HG03460 (cell line): ENCODE measurements around the gene C18orf63.

ENCODE experiments used
- ATAC-seq: cut with Tn5 transposase; IDR thresholded peaks from one replicate; pipeline ENCODE4 v1.9.1; 2021; ENCODE audit not compliant: unreplicated experiment

Gene C18orf63

DNA sequence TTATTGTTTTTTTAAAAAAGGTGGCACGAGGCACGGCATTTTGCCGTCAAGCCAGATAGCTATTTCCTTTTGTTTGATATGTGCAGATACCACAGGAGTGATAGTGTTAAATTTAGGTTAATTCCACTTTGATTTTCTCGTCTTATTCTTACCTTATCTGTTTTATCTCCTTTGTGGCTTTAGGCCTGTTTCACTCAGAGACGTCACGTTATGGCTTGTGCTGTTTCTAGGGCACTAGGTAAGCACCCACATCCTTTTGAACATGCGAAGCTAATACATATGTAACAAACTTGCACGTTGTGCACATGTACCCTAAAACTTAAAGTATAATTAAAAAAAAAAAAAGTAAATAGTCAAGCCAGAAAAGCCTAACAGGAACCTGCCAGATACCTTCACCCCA is 57.8 kb downstream of the C18orf63 start:
- ATAC-seq = no peak

DNA sequence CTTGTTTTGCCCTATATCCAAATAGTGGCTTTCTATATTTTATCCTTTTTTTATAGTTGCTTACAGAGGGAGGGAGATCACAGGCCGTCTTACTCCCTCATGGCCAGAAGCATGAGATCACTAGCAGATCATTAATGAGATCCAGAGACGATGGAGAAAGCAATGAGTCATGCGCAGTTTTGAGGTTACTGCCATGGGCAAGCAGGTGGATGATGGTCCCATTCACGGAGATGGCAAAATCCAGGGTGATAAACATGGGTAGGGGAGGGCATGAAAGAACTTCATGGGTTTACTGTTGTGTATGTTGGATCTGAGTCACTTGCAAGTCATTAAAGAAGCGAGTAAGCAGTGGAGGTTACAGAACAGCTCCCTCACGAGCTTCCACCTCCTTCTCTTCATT is 60.4 kb downstream of the C18orf63 start:
- no peak for ATAC-seq

DNA sequence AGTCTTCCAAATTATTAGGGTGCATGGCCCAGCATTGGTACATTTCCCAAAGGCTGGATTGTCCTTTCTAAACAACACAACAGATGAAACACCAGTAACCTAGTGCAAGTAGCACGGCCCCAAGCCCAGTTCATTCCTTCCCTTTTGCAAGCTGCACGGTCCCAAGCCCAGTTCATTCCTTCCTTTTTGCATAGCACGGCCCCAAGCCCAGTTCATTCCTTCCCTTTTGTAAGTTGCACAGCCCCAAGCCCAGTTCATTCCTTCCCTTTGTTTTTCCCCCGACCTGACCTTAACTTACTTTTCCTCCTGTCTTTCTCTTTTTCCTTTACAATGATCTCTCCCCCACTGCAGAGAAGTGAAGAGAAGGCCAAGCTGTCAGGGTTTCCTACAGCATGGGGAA is 60.9 kb downstream of the C18orf63 start:
- ATAC-seq = no peak

DNA sequence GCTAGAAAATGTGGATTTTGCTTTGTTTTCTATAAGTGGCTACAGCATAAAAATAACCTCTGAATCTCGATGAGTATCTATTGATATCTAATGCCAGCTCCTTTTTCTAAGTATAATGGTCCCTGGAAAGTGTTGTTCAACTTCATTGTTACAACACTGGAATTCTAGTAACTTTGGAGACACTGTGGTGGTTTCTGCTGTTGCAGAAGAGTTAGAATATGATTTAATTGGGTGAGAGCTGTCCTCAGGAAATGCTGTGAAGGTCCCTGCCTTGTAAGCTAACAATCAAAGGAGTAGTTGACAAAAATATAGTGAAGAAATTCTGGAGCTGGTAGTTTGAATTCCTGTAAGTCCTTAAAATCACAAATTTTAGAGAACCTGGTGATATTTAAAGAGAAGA is 62.1 kb downstream of the C18orf63 start:
- no peak for ATAC-seq

DNA sequence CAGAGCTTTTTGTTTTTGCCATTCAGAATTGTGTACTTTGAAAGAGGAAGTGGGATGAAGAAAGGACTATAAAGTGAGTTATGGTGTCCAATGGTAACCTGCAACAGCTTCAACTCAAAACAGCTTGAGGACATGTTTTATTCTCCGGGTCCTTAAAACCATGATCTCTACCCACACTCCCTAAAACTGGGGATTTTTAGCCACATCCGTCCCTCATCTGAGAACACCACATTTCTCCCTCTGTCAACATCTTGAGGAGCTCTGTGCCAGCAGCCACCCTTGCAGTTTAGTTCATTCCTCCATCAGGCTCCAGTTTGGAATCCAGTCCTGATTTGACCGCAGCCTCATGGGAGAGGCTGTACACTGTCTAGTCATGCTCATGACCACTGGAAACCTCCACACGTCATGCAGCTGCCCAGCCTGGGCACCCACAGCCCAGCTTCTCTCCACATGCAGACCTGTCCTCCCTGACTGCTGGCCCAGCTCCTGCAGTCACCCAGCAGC is 62.6 kb downstream of the C18orf63 start:
- no peak for ATAC-seq

DNA sequence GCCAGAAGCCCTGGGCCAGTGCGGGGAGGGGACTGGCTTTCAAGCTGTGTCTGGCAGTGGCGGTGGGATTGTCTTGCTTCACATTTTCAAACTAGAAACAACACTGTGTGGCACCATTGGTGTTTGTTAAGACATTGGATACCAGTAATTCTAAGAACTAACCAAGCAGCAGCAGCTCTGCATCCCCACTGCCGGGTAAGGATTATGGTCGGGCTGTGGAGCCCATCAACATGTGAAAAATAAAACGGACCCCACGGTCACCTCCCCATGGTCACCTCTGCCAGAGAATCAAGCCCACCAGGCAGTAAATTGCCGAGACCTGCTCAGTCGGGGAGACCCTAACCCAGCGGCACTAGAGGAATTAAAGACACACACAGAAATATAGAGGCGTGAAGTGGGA is 65.3 kb downstream of the C18orf63 start:
- no peak for ATAC-seq

DNA sequence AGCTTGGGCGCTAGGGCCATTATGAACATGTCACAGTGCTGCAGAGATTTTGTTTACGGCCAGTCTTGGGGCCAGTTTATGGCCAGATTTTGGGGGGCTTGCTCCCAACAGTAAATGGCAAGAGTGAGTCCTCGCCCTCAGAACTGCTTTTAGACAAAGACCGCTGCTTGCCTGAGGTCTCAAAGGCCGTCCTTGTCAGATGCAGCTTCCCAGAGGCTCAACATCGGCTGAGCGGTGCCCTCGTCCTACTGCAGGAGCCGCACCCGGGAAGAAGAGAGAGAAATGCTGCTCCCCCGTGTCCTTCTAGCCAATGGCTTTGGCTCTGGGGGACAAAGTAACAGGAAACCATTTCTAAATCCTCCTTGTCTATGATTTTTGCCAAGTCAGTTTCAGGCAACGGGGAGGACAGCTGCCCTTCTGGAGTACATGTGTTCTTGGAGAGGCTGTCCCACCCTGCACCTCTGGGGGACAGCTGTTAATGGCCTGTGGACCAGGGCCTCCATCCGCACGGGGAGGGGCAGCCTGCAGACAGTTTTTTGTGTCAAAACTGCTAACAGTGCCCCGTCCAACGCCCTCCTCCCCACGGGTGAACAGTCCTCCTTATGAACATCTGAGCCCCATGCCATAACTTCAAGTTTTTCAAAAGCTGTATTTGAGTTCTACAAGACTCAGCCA is 66.1 kb downstream of the C18orf63 start:
- ATAC-seq = no peak

DNA sequence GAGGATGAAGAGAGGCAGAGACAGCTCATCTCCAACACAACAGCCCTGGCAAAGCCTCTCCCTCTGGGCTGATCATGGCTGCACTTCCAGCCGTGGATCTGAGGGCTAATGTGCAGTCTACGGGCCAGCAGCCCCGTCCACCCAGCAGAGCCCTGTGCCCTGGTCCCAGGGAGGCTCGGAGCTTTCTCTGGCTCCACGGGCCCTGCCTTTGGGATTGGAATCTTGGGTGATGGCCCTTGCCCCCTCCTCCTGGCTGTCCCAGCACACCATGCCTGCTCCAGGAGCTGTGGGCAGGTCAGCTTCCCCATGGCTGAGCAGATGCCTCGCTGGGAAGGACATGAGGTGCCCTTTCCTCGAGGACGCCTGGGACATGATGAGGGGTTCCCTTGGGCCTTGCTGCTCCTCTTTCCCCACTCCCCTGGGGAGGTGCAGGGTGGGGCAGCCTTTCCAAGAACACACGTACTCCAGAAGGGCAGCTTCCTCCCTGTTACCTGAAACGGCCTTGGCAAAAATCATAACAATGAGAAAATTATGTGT is 66.9 kb downstream of the C18orf63 start:
- ATAC-seq = no peak

DNA sequence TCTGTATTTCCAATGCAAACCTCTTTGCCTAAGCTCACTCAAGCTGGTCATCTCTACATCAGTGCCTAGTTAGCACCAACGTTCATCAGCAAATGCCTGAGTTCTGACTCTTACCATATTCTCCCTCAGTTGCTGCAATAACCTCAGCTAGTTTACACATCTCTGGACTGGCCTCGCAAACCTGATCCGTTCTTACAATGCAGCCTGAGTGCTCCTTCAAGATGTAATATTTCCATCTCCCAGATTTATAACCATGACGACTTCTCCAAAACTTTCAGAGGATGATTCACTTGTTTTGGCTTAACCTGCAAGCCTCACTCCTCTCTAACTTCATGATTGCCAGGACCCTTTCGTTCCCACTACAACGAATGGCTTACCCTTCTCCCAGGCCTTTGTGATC is 71.7 kb downstream of the C18orf63 start:
- ATAC-seq = no peak

DNA sequence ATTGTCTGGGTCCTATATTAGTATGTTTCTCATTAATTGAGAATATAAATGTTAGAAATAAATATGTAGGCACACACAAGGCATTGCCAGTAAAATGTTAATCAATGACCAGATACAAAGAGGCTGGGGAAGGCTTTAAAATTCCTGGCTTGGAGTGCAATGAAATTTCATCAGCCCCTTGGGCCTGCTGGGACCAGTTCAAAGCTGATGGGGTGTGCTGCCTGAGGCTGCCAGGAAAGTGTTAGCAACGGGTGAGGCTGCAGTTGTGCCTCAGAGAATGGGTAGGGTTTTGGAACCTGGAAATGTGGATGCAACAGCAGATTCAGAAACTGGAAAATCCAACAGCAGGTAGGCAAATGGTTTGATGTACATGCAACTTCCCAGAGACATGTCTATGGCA is 72.6 kb downstream of the C18orf63 start:
- no peak for ATAC-seq

DNA sequence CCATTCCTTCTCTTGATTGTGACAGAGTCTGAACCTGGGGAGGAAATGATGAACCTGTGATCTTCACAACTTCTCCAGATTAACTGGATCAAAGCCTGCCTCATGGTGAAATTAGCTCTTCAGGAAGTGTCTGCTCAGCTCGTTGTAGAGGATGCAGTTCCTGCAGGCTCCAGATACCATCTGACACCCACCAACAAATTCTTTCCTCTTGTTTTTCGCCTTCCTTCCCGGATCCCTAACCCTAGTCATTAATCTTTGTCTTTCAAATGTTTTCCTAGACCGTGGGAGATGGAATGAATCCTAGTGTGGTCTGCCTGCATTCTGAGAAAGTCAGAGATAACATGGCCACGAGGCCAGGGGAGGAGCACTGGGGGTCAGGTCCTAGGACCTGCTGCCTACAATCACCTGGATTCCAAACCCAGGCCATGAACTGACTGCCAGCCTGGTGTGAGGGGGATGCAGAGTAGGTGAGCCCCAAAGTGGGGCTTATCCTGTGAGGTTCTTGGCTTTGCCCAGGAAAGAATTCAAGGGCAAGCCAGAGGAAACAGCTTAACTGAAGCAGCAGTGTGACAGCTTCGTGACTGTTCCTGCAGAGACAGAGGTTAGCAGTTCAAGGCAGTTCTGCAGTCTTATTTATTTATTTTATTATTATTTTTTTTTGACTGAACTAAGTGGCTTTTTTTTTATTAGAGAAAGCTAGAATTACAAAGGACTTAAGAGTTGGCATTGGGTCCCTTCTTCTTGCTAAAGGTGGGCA is 73.7 kb downstream of the C18orf63 start:
- ATAC-seq = no peak

DNA sequence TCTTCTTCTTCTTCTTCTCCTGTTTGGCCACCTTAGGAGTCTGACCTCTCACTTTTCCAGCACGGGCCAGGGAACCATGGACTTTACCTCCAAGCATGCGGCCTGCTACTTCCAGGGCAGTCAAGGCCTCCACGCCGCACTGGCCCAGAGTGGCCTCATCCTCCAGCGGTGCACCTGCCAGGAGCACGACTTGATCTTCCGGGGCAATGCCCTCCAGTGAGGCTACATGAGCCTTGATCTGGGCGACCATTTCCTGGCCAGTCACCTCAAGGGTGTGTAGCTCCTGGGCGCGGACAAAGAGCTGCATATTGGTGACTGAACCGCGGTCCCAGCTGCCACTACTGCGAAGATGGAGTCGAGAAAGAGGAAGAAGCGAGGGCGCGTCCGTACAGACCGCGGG is 74.4 kb downstream of the C18orf63 start:
- no peak for ATAC-seq

DNA sequence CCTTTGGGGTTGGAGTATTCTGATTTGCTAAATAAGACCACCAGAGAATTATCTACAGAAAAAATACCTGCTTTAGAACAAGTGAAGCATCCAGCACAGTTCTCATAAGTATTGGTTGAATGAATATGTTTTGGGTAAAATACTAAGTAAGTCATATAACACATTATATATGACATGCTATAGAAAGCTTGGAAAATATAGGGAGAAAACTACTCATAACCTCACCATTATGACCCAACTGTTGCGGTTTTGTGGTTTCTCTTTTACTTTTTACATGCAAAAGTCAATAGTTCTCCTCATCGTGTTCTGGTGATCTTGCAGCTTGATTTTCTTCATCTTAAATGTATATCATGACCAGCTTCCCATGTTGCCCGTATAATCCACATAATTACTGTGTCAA is 75.3 kb downstream of the C18orf63 start:
- no peak for ATAC-seq

DNA sequence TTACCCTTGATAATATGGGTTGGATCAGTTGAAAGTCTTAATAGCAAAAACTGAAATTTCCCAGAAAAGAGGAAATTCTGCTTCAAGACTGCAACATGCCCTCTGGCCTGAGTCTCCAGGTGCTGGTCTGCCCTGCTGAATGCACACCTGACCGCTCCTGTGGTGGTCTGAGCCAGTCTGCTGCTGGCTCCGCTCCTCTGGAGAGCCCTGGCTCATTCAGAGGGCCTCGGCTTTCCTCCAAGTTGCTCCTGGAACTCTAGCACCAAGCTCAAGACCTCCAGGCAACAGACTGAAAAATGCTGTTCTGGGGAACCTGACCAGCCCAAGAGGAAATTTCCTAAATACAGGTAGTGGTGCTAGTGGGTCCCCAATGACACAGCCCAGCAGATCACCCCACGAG is 76.7 kb downstream of the C18orf63 start:
- no peak for ATAC-seq

DNA sequence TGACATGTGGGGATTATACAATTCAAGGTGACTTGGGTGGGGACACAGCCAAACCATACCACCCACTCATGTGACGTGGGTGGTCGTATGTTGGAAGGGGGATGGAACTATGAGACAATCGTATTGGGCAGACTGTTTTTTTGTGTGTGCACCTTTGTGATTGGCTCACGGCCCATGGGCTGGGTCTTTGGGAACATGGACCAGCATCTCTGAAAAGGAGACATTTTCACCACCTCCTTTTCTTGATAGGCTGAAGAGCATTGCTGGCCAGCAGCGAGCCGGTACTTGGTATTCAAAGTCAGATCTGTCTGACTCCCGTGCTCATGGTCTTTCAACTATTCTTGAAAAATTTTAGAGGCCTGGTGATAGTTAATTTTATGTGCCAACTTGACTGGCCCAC is 79.4 kb downstream of the C18orf63 start:
- ATAC-seq = no peak

DNA sequence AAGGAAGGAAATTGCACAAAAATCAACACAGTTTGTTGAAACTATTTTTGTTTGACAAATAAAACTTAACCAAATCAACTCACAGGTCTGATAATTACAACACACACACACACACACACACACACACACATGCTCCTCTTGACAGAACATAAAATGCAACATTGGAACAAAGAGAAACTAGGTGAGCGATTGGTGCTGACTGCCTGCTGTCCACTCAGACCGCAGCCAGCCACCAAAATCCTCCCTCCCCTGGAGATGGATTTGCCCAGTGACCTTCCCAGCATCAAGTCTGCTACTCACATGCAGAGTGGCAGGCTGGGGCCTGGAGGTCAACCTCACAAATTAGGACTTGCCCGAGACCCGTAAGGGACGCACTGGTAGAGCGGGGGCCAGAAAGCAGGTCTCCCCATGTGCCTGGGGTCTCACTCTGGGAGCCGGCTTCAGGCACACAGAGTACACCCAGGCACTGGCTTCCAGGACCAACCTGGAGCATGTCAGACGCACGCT is 80.1 kb downstream of the C18orf63 start:
- no peak for ATAC-seq

DNA sequence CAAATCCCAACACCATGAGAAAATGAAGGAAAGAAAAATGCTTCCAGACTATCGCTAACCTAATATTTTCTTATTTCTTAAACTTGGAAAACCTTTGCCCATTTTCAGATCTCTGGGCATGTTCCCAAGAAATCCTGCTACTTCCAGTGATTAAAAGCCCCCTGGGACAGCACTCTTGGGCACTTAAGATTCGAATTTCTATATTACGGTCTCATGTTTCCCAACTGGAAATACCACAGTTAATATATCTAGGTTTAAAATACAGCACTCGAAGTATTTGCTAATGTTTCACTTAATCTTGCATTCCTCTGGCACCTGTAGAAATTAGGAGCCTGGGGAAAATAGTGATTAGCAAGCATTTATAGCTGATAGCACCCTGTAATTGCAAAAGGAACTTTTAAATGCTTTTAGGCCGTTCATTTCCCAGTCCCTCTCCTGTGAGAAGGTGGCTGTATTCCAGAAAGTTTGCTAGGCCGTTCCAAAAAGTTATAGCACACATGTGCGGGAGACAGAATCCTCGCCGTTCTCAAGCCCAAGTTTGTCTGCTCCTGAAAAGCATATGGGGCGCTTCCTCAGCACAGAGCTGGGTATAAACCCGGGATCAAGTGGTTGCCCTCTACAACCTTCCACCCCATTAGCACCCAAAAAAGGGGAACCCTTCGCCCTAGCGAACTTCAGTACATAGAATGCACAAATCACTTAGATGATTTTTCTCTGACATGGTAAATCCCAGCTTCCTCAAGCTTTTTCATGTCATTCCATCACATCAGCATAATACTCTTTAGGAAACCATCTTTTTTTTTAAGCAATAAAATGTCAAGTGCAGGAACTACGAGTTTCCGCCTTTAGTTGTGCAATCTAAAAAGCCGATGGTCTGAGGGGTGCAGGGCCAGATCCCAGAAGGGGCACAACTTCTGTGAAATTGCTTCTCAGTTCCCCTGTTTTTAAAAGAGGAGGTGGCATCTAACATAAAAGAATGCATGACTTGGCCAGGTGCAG is 80.8 kb downstream of the C18orf63 start:
- no peak for ATAC-seq

DNA sequence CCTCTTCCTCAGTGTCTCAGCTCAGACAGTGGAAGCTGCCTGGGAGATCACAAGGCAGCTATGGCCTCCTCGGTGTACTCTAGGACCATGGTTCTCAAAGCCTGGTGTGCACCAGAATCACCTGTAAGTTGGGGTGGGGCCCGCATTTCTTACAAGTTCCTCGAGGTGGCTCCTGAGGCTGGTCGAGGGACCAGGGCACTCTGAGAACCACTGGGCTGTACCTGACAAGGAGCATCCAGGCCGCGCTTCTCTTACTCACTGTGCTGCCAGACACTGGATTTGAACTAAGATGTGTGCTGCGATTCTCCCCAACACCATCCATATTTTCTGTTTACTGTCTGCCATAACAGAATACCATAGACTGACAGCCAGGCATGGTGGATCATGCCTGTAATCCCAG is 81.9 kb downstream of the C18orf63 start:
- no peak for ATAC-seq

DNA sequence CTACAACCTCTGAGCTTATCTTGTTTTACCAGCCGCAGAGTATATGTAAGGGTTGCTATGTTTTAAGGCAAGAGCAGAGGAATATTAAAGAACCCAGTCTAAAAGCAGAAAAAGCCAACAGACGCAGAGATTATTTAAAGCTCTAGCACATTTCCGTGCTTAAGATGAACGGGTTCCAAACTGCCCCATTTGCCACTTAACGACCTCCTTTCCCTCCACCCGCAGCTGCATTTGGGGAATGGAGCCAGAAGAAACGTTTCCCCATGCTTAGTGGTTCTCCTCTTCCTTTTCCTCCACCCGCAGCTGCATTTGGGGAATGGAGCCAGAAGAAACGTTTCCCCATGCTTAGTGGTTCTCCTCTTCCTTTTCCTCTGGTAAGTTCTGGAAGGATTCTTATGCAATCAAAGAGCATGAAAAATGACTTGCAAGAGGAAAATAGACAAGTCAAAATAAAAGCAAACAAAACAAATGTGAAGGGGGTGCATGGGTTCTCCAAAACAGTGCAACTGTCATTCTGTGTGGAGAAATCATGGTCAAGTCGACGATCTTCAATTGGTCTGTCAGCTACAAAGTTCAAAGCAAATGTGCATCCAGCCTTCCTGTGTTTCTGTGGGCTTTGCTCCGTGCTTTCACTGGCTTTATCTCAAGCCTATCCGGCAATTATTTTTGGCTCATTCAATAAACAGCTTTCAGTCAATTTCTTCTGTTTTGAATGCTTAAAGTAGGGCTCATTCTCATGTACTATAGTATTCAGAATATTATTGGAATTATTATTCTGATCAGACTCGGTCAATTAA is 83.7 kb downstream of the C18orf63 start:
- ATAC-seq = no peak

DNA sequence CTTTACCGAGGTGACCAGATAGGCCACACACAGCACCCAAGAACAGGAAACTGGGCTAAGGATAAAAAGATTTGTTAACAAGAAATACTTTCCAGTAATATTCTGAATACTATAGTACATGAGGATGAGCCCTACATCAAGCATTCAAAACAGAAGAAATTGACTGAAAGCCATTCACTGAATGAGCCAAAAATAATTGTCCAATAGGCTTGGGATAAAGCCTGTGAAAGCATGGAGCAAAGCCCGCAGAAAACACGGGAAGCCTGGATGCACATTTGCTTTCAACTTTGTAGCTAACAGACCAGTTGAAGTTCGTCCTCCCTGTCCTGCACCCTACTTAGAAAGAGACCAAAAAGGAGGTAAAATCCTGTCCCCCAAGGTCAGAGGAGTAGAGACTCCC is 85.2 kb downstream of the C18orf63 start:
- ATAC-seq = no peak
